Measurements from ENCODE around the gene BCAR1. TPM values are rescaled to one million over a fixed set of nuclear protein-coding genes. Genes with fewer than 3 reads are reported as not detected.
"Not testable (repeated sequence)": the region's sequence is repeated elsewhere in the genome, so short reads cannot be mapped to it uniquely, and the experiment has no call there.

The BCAR1 gene
- total and polyA plus RNA-seq, 5 experiments from 2014 or later: 0.30 TPM; not detected in 4

DNA sequence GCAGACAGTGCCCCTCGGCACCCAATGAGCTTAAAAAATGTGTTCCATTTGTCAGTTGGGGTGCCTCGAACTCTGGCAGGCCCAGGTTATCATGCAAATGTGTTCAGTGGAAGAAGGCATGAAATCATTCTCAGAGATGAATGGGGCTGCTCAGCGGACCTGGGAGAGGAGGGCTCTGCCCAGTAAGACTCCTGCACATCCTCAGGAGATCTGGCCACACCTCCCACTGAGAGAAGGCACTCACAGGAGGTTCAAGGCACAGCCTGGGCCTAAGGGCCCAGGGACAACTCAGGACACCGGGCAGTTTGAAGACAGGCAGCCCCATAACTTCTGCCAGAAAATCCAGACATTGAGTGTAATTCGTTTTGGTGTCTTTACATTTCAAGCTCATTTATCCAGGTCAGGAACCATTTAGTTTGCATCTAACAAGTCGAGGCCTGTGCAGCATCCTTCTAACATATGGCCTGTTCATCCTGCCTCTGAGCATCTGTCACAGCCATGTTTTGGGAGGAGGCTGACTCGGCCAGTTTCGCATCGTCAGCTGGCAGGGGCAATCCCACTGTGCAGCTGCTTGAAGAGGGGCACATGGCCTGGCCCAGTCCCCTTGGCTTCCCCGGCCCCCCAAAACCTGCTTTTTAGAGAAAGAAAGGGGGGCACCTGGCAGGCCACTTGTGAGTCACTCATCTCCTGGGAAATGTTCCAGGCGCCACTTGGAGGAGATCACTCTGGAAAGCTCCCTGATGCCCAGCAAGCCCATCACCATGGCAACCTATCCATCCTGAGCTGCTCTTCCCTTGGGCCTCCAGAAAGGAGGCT is 31.2 kb upstream of the BCAR1 start:
- Mint-ChIP-seq H3K4me1 (peaks cover 0 to 9% (median 5%) of the 10 kb centered on the region in 4 donors), H3K9me3 (peaks cover 0 to 1% (median 0%) of the 10 kb centered on the region in 9 donors), H3K36me3 (peaks cover 9 to 19% (median 17%) of the 10 kb centered on the region in 3 donors), H3K27ac (no peak overlapping the region), H3K27me3 (peaks cover 13 to 70% (median 28%) of the 10 kb centered on the region in 5 donors), H3K4me3 (no peak overlapping the region)
- ATAC-seq (no peak), DNase-seq (no peak)
- POLR2A ChIA-PET: no interaction called here

DNA sequence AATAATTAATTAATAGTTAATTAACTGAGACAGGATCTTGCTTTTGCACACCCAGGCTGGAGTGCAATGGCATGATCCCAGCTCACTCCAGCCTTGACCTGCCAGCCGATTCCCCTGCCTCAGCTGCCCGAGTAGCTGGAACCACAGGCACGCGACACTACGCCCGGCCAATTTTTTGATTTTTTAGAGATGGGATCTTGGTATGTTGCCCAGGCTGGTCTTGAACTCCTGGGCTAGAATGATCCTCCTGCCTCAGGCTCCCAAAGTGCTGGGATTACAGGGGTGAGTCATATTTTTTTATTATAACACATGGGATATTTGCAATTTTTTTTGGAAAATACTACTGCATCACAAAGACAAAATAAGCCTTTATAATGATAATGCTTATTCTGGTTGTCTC is 30.4 kb upstream of the BCAR1 start:
- H3K9me3 Mint-ChIP-seq: peaks cover 0 to 5% (median 0%) of the 10 kb centered on the region in 9 donors
- no peak for DNase-seq
- H3K4me3 Mint-ChIP-seq: no peak overlapping the region
- no peak overlapping the region for H3K27ac Mint-ChIP-seq
- POLR2A ChIA-PET: no interaction called here
- no peak for ATAC-seq
- peaks cover 14 to 70% (median 30%) of the 10 kb centered on the region in 5 donors for H3K27me3 Mint-ChIP-seq
- H3K36me3 Mint-ChIP-seq: peaks cover 9 to 16% (median 15%) of the 10 kb centered on the region in 3 donors
- H3K4me1 Mint-ChIP-seq: peaks cover 0 to 6% (median 4%) of the 10 kb centered on the region in 4 donors

DNA sequence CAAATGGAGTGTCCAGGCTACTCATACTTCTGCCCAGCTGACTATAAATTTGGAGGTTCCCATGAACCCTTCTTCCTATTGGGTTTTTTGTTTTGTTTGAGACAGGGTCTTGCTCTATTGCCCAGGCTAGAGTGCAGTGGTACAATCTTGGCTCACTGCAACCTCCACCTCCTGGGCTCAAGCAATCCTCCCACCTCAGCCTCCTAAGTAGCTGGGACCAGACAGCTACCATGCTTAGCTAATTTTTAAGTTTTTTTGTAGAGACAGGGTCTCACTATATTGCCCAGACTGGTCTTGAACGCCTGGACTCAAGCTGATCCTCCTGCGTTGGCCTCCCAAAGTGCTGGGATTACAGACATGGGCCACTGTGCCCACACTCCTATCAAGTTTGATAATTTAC is 29.6 kb upstream of the BCAR1 start:
- POLR2A ChIA-PET, ATAC-seq, H3K9me3 Mint-ChIP-seq, H3K4me3 Mint-ChIP-seq, DNase-seq, H3K27ac Mint-ChIP-seq, H3K4me1 Mint-ChIP-seq: not testable (repeated sequence)
- peaks cover 9 to 15% (median 11%) of the 10 kb centered on the region in 3 donors for H3K36me3 Mint-ChIP-seq
- peaks cover 11 to 63% (median 27%) of the 10 kb centered on the region in 5 donors for H3K27me3 Mint-ChIP-seq

DNA sequence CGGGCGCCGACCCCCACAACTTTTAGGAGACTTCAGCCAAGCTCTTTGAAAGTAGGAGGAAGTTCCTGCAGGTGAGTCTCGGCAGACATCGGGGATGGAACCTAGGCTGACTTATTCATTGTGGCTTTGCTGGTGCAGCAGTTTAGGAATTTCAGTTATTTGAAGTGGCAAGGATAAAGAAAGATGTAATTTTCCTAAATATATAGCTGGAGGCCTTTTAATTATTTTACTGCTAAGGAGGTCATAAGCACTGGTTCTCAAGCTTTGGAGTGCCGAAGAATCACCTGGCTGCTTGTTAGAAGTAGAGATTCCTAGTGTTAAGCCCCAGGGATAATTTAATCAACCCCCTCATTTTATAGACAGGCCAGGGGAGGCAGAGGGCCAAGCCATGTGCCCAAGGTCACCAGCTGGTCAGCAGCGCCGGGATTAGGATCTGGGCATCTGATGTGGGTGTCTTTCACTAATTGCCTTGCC is 28.9 kb upstream of the BCAR1 start:
- Mint-ChIP-seq H3K36me3 (peaks cover 4 to 11% (median 5%) of the 10 kb centered on the region in 3 donors), H3K9me3 (peaks cover 0 to 5% (median 0%) of the 10 kb centered on the region in 9 donors), H3K27ac (peak overlapping the region in 1 of 10 donors; percentile 37), H3K4me3 (no peak overlapping the region), H3K4me1 (peaks cover 0 to 6% (median 4%) of the 10 kb centered on the region in 4 donors), H3K27me3 (peaks cover 8 to 57% (median 23%) of the 10 kb centered on the region in 5 donors)
- POLR2A ChIA-PET: no interaction called here
- DNase-seq (no peak), ATAC-seq (no peak)

DNA sequence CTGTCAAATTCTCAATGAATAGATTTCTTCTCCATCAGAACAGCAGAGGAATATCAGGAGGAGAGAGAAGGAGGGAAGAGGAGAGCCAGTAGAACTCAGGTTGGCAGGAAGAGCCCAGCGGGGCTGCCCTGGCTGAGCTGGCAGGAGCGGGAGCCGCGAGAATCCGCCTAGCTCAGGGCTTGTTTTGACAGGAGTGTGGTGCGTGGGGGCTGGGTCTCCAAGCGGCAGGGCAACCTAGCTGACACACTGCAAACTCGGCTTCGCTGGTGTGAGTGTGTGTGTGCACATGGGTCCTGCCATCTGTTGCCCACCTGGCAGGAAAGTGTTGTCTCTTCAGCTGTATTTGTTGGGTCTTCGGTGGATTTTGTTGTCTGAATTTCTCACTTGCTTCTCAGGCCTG is 27.9 kb upstream of the BCAR1 start:
- POLR2A ChIA-PET: no interaction called here
- H3K4me3 Mint-ChIP-seq: no peak overlapping the region
- H3K36me3 Mint-ChIP-seq: peaks cover 0 to 9% (median 0%) of the 10 kb centered on the region in 3 donors
- H3K27ac Mint-ChIP-seq: peak overlapping the region in 1 of 10 donors; percentile 66
- peaks cover 0 to 3% (median 0%) of the 10 kb centered on the region in 9 donors for H3K9me3 Mint-ChIP-seq
- DNase-seq (no peak), ATAC-seq (no peak)
- peaks cover 5 to 56% (median 25%) of the 10 kb centered on the region in 5 donors for H3K27me3 Mint-ChIP-seq
- peaks cover 0 to 6% (median 4%) of the 10 kb centered on the region in 4 donors for H3K4me1 Mint-ChIP-seq

DNA sequence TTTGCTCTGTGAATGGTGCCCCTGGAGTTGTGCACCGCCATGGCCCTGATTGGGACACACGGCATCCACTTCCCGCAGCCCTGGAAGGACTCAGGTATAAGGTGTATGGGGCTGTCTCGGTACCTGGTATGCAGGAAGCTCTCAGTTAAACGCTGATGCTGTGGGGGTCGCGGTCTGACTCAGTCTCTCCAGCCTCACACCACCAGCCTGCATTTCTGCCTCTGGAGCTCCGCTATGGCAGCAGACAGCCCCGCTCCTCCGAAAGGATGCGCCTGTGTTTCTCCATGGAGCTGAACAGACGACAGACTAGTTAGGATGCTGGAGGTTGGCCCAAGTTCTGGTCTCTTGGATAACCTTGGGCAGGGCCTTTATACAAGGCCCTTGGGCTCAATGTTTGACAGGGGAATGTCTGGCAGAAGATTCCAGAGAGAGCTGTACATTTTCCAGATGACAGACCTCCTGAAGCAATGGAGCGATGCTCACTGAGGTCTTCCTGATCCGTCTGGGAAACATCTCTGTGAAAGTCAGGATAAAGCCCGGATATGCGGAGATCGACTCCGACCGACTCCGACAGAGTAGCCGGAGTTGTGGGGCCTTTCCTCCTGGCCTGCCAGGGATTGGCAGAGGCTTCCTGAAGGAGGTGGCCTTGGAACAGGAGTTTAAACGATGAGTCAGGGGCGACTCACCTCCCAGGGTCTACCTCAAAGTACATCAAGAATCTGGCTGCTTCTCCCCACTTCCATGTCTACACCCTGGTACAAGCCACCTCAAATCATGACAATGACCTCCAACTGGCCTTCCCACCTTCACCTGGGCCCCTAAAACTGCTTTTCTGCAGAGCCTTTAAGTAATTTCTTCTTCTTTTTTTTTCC is 21.9 kb upstream of the BCAR1 start:
- DNase-seq: peak in 1 of 10 donors; percentile 57
- Mint-ChIP-seq H3K4me1 (no peaks in the 10 kb centered on the region), H3K27me3 (peaks cover 8 to 54% (median 32%) of the 10 kb centered on the region in 5 donors), H3K9me3 (peaks cover 0 to 3% (median 0%) of the 10 kb centered on the region in 9 donors), H3K36me3 (no peaks in the 10 kb centered on the region), H3K27ac (no peak overlapping the region), H3K4me3 (no peak overlapping the region)
- ATAC-seq: no peak
- POLR2A ChIA-PET: interaction anchor here (0.7 kb wide), 1 partner anchor 440 kb away, joined by 3 read pairs; no protein-coding TSS in a partner anchor

DNA sequence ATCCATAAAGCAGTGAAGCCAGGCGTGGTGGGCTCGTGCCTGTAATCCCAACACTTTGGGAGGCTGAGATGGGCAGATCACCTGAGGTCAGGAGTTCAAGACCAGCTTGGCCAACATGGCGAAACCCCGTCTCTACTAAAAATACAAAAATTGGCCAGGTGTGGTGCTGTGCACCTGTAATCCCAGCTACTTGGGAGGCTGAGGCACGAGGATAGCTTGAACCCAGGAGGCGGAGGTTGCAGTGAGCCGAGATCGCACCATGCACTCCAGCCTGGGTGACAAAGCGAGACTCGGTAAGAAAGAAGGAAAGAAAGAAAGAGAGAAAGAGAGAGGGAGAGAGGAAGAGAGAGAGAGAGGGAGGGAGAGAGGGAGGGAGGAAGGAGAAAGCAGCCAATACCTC is 21.2 kb upstream of the BCAR1 start:
- H3K4me1 Mint-ChIP-seq, ATAC-seq, H3K36me3 Mint-ChIP-seq, H3K9me3 Mint-ChIP-seq, H3K27ac Mint-ChIP-seq, H3K4me3 Mint-ChIP-seq: not testable (repeated sequence)
- H3K27me3 Mint-ChIP-seq: peaks cover 8 to 51% (median 31%) of the 10 kb centered on the region in 5 donors
- peak in 1 of 10 donors; percentile 26 for DNase-seq
- POLR2A ChIA-PET: interaction anchor here (0.7 kb wide), 1 partner anchor 440 kb away, joined by 3 read pairs; no protein-coding TSS in a partner anchor

DNA sequence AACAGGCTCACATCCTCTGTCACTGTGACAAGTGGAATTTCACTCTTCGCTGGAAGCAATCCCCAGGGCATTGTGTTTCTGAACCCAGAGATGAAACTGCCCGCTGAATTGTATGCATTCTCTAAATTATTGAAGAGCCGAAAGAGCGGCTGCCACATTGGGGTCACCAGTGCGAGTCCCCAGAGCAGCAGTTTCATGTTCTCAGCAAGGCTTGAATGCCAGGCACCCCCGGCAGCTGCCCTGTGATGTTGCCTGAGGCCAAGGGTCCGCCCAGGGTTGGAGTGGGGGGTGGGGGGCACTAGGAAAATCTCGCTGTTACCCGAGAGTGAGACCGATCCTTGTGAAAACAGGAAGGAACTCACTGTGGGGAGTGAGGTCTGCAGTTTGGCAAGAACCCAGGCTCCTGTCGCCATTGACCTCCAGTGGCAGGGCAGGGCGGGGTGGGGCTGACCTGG is 20.7 kb upstream of the BCAR1 start:
- H3K9me3 Mint-ChIP-seq: peaks cover 0 to under 1% (median 0%) of the 10 kb centered on the region in 9 donors
- H3K27me3 Mint-ChIP-seq: peaks cover 5 to 49% (median 28%) of the 10 kb centered on the region in 5 donors
- peak in 1 of 10 donors; percentile 15 for DNase-seq
- H3K4me3 Mint-ChIP-seq: no peak overlapping the region
- H3K4me1 Mint-ChIP-seq: no peaks in the 10 kb centered on the region
- no peak overlapping the region for H3K27ac Mint-ChIP-seq
- POLR2A ChIA-PET: interaction anchor here (0.7 kb wide), 1 partner anchor 439 kb away, joined by 3 read pairs; no protein-coding TSS in a partner anchor
- ATAC-seq: no peak
- H3K36me3 Mint-ChIP-seq: no peaks in the 10 kb centered on the region

DNA sequence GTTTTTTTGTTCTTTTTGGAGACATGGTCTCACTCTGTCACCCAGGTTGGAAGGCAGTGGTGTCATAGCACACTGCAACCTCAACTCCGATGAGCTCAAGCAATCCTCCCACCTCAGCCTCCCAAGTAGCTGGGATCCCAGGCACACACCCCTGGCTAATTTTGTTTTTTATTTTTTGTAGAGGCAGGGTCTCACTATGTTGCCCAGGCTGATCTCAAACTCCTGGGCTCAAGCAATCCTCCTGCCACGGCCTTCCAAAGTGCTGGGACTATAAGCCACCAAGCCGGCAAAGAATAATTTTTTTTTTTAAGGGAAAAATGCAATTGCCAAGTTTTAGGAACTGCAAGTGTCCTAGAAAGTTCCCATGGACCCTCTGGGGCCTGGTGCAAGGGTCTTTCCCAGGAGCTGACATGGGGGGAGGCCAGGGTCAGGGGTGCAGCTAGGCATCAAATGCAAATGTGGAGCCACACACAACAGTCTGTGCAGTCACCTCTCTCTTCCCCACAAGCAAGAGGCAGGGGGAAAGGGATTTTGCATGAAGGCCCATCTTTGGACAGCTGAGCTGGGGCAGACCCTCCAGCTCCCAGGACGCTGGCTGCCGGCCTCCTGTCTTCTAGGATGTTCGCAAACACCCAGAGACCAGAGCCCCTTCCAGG is 20.1 kb upstream of the BCAR1 start:
- Mint-ChIP-seq H3K36me3 (no peaks in the 10 kb centered on the region), H3K9me3 (no peaks in the 10 kb centered on the region), H3K27me3 (peaks cover 6 to 50% (median 28%) of the 10 kb centered on the region in 5 donors), H3K4me3 (no peak overlapping the region), H3K4me1 (peaks cover 0 to 1% (median under 1%) of the 10 kb centered on the region in 4 donors), H3K27ac (no peak overlapping the region)
- POLR2A ChIA-PET: no interaction called here
- ATAC-seq: no peak
- DNase-seq: peak in 1 of 10 donors; percentile 45

DNA sequence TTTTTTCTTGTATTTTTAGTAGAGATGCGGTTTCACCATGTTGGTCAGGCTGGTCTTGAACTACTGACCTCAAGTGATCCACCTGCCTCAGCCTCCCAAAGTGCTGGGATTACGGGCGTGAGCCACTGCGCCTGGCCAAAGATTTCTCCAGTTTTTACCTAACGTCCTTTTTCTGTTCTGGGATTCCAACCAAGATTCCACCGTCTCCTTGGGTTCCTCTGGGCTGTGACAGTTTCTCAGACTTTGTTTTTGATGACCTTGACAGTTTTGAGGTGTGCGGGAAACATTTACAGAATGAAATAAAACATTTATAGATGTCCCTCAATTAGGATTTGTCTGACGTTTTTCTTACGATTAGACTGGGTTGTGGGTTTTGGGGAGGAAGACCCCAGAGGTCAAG is 17.9 kb upstream of the BCAR1 start:
- POLR2A ChIA-PET, H3K4me3 Mint-ChIP-seq, ATAC-seq, H3K4me1 Mint-ChIP-seq, H3K36me3 Mint-ChIP-seq, H3K27ac Mint-ChIP-seq, H3K9me3 Mint-ChIP-seq: not testable (repeated sequence)
- H3K27me3 Mint-ChIP-seq: peaks cover 10 to 59% (median 31%) of the 10 kb centered on the region in 5 donors
- peak in 1 of 10 donors; percentile 8 for DNase-seq

DNA sequence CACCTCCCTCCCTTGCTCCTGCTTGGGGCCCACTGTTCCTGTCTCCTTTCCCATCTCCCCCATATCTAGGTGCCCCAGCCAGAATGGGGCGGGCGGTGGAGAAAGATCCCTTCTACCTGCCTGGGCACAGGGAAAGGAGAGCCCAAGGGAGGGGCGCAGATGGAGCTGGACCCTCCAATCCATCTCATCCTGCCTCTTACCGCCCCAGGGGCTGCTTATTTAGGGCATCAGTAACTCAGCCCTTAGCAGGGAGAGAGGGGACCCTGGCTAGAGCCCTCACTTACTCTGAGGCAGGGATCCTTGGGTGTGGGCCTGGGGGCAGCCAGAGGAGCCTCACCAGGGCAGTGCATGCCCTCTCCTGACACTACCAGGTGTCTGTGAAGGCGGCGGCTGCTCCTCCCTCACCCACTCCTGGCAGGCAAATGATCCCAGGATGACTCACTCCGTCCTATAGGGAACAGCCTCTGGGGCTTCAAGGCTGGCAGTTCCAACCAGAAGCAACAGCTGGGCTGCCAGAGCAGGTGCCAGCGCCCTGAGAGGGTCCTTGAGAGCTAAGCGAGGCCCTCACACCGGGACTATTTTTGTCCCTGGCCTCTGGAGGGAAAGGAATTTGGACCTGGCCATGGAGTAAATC is 16.3 kb upstream of the BCAR1 start:
- H3K27me3 Mint-ChIP-seq: peaks cover 16 to 60% (median 36%) of the 10 kb centered on the region in 5 donors
- H3K27ac Mint-ChIP-seq: peak overlapping the region in 1 of 10 donors; percentile 1
- DNase-seq: peak in 1 of 10 donors; percentile 41

More for the DNA sequence above, 16.3 kb upstream of the BCAR1 start:
- H3K4me1 Mint-ChIP-seq: peaks cover 2 to 11% (median 9%) of the 10 kb centered on the region in 4 donors
- H3K4me3 Mint-ChIP-seq: peak overlapping the region in 1 of 10 donors; percentile 19
- no peak for ATAC-seq
- H3K9me3 Mint-ChIP-seq: no peaks in the 10 kb centered on the region
- POLR2A ChIA-PET: no interaction called here
- no peaks in the 10 kb centered on the region for H3K36me3 Mint-ChIP-seq

Data from naive thymus-derived CD8-positive, alpha-beta T cell (primary cell).